ENCODE data around the gene VEZF1. TPM values are rescaled to one million over a fixed set of nuclear protein-coding genes. Genes with fewer than 3 reads are reported as not detected.

VEZF1 gene
- total RNA-seq, 4 donors from 2014 or later = 88.5 to 147 (median 91.4) TPM

DNA sequence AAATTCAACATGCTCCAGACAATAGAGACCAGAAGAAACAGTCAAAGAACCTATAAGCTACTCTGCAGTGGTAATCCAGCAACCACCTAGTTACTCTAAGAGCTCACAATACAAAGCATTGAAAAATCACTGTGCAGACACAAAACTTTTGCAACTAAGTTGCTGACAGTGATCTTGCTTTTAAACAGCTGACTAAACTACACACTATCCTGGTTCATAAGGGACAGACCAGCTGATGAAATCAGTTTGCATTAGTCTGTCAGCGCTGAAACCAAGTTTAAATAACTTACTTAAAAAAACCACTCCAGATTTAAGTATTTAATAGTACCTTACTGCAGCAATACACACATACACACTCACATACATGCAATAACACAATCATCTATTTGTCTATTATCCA, 4.6 kb downstream of the VEZF1 start:
- 45 to 50% methylated on average over 1 of the region's 1 CpG for WGBS, 2 donors
- Histone ChIP-seq H3K4me3 (replicated peaks in 1 of 3) (no peak overlapping the region), H3K27me3 (no peaks in the 10 kb centered on the region), H3K36me3 (peaks cover 7 to 23% of the 10 kb centered on the region in 2 donors), H3K27ac (no peak overlapping the region), H3K4me1 (peaks cover 37 to 44% of the 10 kb centered on the region in 2 donors), H3K9me3 (no peaks in the 10 kb centered on the region)
- intact Hi-C loops (cut with DNase I) = no loop called here
- TF ChIP-seq, protein P1, sequence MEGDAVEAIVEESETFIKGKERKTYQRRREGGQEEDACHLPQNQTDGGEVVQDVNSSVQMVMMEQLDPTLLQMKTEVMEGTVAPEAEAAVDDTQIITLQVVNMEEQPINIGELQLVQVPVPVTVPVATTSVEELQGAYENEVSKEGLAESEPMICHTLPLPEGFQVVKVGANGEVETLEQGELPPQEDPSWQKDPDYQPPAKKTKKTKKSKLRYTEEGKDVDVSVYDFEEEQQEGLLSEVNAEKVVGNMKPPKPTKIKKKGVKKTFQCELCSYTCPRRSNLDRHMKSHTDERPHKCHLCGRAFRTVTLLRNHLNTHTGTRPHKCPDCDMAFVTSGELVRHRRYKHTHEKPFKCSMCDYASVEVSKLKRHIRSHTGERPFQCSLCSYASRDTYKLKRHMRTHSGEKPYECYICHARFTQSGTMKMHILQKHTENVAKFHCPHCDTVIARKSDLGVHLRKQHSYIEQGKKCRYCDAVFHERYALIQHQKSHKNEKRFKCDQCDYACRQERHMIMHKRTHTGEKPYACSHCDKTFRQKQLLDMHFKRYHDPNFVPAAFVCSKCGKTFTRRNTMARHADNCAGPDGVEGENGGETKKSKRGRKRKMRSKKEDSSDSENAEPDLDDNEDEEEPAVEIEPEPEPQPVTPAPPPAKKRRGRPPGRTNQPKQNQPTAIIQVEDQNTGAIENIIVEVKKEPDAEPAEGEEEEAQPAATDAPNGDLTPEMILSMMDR (IDR thresholded peaks at IDR 0.05) = no peak
- no peak for TF ChIP-seq POLR2A (IDR thresholded peaks at IDR 0.05)
- no peak for DNase-seq

GRCh38 chr17:57982452-57983170, 5.4 kb downstream of the VEZF1 start:
- Histone ChIP-seq H3K4me3 (replicated peaks in 1 of 3) (no peak overlapping the region), H3K4me1 (peaks cover 37 to 44% of the 10 kb centered on the region in 2 donors), H3K27ac (no peak overlapping the region), H3K36me3 (peaks cover 14 to 30% of the 10 kb centered on the region in 2 donors), H3K9me3 (no peaks in the 10 kb centered on the region), H3K27me3 (no peaks in the 10 kb centered on the region)
- TF ChIP-seq, protein P1 (IDR thresholded peaks at IDR 0.05) = no peak
- TF ChIP-seq POLR2A (IDR thresholded peaks at IDR 0.05) = no peak
- intact Hi-C loops (cut with DNase I) = no loop called here
- 79 to 81% methylated on average over 14 of the region's 14 CpGs for WGBS, 2 donors
- DNase-seq = no peak

- Histone ChIP-seq H3K36me3 (peaks cover 25 to 49% of the 10 kb centered on the region in 2 donors), H3K4me1 (peaks cover 31 to 40% of the 10 kb centered on the region in 2 donors), H3K9me3 (no peaks in the 10 kb centered on the region), H3K27me3 (no peaks in the 10 kb centered on the region), H3K27ac (no peak overlapping the region), H3K4me3 (replicated peaks in 1 of 3) (no peak overlapping the region)
- 92 to 95% methylated on average over 4 of the region's 4 CpGs for WGBS, 2 donors
- intact Hi-C loops (cut with DNase I) = no loop called here
- no peak for DNase-seq
- no peak for TF ChIP-seq POLR2A (IDR thresholded peaks at IDR 0.05)
- TF ChIP-seq, protein P1 (IDR thresholded peaks at IDR 0.05) = no peak
Observed at GRCh38 chr17:57980522-57980921, 7.5 kb downstream of the VEZF1 start.

DNA sequence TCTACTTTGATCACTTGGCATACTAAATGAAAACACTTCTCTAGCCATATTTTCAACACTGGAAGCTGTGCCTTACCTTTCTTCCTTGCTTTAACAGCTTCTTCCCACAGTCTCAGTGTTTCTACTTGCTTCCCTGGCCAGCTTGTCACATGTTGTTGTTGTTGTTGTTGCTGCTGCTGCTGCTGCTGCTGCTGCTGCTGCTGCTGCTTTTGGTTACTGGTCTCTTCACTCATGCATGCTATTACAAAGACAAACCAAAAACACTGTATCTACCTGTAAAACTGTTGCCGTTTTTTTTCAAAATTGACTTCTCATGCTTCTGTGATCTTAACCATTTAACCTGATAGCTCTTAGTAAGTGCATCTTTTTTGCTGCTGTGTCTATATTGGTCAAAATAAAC, 9.0 kb downstream of the VEZF1 start:
- H3K9me3 ChIP-seq = no peaks in the 10 kb centered on the region
- no peak for TF ChIP-seq POLR2A (IDR thresholded peaks at IDR 0.05)
- TF ChIP-seq, protein P1 (IDR thresholded peaks at IDR 0.05) = no peak
- 29 to 33% methylated on average over 1 of the region's 1 CpG for WGBS, 2 donors
- intact Hi-C loops (cut with DNase I) = no loop called here
- DNase-seq = no peak
- H3K27me3 ChIP-seq = no peaks in the 10 kb centered on the region
- H3K36me3 ChIP-seq = peaks cover 35 to 60% of the 10 kb centered on the region in 2 donors
- H3K27ac ChIP-seq = no peak overlapping the region
- H3K4me1 ChIP-seq = peaks cover 23 to 33% of the 10 kb centered on the region in 2 donors
- no peak overlapping the region for H3K4me3 ChIP-seq (replicated peaks in 1 of 3)

DNA sequence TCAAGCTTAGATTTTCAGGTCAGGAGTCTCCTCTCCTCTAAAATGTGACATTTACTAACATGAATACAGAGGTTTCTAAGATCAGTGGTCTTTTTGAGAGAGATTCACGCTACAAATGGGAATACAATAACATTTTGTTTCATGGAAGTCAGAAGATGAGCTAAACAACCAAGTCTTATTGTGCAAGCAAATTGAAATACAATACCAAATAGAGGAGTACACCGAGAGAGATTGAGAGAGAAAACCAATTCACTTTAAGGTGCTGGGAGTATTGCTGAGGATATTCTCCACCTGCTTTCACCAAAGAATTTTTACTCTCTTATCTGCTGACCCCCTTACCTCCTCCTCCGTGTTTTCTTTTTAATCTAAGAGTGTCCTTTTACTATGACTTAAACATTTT, 11.5 kb downstream of the VEZF1 start:
- 84 to 89% methylated on average over 3 of the region's 3 CpGs for whole genome bisulfite sequencing, 2 donors
- no peak for DNase-seq
- Histone ChIP-seq H3K27ac (peak overlapping the region in 1 of 3 donors; percentile 23), H3K4me1 (peaks cover 11 to 13% of the 10 kb centered on the region in 2 donors), H3K9me3 (no peaks in the 10 kb centered on the region), H3K4me3 (replicated peaks in 1 of 3) (no peak overlapping the region), H3K36me3 (peaks cover 35 to 77% of the 10 kb centered on the region in 2 donors), H3K27me3 (no peaks in the 10 kb centered on the region)
- intact Hi-C loops (cut with DNase I) = no loop called here
- TF ChIP-seq POLR2A (IDR thresholded peaks at IDR 0.05) = no peak
- TF ChIP-seq, protein P1 (IDR thresholded peaks at IDR 0.05) = no peak

Measured in thyroid gland (tissue), 4 donors.